Activated T-cell treated with anti-CD3 and anti-CD28 coated beads, Interleukin-2, amount 50 U/mL, for 1 hour (primary cell): ENCODE results near the gene PIP5K1C.

ENCODE experiments used
- DNase-seq: peaks from one replicate; pipeline ENCODE4 v3.0.0-alpha.2; 2020

The PIP5K1C gene

DNA sequence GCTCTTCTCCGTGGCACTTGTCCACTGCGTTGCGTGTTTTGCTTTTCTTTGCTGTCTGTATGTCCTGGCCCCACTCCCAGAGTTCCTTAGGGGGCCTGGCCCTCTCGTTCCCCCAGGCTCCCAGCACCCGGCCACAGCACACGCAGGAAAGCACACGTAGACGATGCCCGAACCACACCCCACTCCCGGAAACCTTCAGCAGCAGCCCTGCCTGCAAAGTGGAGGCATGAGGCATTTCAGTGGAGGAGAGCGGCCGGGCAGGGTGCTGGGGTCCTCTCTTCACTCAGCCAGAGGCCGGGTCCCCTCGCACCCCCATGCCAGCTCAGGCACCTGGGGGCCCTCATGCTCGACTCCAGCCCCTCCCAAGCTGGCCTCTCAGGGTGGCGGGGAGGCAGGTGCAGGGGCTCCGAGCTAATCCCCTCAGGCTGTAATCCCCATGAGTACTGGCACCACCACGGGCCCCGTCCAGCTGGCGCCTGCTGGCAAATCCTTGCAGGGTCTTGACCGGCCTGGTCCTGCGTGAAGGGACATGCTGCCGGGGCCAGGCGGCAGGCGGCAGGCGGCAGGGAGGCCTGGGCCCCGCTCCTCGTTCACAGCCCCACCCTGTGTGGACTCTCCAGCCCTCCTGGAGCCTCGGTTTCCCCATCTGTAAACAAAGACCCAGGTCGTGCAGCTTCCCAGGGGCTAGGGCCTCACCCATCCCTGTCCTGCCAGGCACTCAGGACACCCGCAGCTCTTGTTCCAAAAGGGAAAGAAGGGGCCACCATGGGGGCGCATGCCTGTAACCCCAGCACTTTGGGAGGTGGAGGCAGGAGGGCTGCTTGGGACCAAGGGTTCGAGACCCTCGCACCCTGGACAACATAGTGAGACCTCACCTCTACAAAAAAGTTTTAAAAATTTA lies 7.0 kb downstream of the PIP5K1C start:
- DNase-seq: no peak

DNA sequence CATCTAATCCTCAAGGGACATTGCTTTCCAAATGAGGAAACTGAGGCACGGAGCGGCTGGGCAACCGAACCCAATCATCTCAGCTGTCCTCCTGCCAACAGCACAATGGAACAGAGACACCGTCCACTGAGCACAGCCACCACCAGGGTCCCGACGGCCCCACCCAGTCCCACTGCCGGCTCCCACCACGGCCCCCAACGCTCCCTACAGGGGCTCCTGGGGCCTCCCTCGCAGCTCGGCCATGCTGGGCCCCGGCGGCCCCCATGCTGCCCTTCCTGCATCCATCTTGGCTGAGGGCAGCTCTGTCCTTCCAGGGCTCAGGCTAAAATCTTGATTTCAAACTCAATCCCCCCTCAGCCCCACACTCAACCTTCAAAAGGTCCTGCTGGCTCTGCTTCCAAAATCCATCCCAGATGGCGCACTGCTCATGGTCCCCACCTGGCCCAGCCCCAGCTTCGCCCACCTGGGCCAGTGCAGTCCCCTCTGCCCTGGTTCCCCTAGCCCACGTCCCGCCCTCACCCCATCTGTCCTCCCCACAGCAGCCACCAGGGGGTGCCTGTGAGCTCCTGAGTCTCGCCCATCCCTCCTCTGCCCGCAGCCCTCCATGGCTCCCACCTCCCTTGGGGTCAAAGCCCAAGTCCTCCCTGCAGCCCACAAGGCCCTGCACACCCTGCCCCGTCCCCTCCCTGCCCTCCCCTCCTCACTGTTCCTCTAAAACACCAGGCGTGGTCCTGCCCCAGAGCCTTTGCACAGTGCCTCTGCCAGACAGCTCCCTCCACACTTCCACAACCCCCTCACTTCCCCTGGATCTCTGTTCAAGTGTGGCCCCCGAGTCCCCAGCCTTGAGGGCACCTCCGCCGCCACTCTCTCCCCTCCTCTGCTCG lies 7.9 kb downstream of the PIP5K1C start:
- DNase-seq: peak; percentile 72

DNA sequence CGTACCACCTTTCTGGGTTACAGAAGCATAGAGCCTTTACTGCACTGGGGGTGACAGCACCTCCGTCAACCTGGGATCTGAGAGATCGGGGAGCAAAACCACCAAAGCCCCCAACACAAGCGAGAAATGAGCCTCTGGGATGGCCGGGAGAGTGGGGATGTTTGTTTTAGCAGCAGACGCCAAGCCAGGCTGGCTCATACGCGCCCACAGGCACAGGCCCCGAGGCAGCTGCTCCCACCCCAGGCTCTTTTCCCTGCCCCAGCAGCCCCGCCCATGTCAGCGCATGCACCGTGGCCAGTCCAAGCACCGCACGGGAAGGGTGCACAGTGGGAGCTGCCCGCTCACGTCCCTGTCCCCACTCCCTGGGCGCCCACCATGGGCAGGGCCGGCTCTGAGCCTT lies 8.5 kb downstream of the PIP5K1C start:
- DNase-seq: no peak

DNA sequence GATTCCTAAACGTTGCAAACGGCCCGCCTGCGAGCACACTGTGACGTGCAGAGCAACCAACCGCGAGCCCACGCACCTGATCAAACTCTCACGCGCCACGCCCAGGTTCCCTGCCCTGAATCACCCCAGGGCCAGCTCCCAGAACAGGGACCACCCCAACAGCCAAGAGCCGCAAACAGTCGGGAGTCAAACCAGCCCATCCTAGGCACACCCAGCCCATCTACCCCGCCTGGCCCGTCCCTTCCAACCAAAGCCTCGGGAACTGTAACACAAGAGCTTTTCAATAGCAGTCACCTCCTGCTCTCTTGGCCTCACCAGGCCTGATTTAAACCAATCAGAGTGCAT lies 8.9 kb downstream of the PIP5K1C start:
- DNase-seq: no peak

DNA sequence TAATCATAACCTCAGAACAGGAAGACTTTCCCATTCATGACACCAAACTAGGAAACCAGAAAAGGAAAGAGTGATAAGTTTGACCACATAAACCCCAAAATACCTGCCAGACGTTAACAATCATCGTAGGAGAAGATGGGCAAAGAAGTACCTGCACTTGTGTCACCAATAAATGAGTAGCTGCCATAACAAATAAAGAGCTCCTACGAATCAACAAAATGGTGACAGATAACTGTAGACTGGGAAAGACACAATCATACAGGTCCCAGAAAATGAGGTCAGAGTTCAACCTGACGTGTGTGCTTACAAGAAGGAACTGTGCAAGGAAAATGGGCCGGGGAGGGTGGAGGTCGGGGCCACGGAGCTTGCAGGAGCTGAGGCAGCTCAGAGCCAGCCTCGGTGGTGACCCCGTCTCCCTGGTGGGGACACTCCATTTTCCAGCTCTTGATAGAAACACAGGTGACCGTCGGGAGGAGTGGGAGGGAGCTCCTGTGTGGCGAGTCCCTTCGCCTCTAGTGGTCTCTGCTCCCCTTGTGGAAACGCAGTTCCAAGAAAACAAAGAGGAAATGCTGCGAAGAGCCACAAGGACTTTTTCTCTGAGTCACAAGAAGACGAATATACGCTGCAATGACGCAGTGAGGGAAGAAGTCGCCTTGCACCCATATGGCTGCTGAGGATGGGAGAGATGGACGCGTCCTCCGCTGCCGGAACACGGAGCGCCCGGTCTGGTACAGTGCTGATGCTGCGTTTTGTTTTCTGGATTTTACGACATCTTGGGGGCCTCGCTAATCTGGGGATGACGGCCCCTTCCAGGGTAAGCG lies 9.5 kb downstream of the PIP5K1C start:
- no peak for DNase-seq

DNA sequence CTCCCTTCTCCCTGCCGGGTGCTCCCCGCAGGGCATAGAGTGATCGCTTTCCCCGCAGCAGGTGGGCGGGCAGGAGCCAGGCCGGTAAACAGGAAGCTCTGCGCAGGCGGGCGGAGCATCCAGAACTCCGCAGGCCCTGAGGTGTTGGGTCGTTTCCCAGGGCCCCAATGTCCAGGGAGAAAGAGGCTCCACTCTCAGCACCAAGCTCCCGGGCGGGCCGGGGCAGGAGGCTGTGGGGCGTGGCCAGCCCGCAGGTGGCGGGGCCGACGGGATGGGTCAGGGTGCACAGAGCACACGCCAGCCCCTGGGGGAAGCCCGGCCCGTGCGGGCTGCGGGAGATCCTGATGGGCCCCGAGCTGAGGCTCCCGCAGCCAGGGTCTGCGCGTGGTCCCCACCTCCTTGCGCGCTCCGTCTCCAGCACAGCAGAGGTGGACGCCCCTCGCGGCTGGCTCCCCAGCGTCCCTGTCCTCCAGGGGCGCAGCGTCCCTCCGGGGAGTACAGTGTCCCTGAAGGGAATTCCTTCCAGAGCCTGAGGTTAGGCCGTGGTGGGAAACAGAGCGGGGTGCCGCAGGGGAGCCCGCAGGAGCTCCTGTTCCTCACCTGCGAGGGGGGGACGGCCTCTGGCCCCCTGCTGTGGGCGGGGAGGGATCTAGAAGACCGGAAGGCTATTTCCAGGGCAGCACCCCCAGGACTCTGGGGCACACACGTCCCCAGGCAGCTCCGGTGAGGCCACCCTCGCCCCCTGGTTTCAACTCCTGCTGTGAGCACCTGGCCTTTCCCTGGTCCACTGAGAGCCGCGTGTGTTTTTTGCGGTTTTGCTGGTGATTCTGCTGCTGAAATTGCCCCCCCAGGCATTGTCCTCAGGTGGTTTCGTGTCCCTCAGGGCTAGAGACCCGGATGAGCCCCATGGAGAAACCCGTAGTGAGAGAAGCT lies 12.2 kb downstream of the PIP5K1C start:
- DNase-seq: peak; percentile 47

DNA sequence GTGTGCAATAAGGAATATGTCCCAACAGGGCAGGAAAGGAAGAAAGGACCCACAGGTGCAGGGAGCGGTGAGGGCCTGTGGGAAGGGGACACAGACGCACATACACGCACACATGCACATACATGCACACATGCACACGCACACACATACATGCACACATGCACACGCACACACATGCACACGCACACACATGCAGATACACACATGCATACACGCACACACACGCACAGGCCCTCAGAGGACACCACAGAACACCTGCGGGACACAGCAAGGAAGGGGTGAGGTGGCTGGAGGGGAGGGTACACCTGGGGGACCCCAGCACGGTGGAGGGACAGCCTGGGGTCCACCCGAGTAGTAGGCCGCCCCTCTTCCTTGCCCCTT lies 12.9 kb downstream of the PIP5K1C start:
- DNase-seq: no peak

DNA sequence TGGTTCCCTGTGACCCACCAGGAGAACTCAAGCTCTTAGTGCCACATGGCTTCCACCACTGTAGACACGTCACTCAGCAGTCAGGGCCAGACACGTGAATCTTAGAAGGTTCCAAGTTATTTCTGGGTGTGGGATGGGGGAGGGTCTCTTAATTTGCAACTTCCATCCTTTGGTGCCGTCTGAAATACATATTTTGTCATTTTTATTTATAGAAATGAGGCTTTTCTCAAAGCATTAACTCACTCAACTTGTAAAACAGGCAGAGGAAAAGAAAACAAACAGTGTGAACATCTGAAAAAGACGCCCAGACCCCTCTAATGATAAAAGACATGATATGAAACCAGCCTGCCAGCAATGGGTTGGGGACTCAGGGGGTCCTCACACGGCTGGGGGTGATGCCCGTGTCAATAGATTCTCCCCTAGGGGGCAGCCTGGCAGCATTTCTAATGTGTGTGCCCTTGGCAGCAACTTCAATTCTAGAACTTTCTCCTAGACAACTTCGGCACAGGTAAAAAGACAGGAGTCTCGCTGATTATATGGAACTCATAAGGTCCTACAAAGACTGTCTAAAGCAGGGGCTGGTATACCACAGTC lies 15.4 kb downstream of the PIP5K1C start:
- no peak for DNase-seq

DNA sequence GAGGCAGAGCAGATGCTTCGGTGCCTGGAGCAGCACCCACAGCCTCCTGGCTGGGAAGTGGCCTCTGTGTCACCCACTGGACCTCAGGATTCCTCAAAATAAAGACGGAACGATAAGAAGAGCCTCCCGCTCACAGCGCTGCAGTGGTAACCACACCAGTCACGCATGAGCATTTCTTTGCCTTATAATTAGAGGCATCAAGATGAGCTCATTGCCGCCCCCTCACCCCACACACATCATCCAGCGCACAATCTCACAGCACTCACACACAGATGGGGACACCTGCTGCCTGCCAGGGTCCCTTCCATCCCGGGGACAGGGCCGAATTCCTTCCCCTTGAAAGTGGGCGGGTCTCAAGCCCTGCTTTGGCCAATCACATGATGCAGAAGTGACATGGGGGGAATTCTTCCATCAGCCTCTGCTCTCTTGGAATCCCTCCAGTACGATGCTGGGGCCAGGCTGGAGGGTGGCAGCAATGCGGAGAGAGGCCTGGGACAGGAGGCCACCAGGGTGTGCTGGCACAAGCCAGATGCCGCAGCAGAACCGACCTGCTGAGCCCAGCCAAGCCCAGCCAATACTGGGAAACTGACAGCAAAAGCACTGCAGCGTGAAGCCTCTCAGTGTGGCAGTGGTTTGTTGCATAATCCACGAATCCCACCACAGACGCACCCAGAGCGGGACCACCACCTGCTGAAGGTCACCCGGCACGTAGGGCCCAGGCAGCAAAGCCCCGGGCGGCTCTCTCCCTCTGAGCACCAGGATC lies 16.0 kb downstream of the PIP5K1C start:
- no peak for DNase-seq

DNA sequence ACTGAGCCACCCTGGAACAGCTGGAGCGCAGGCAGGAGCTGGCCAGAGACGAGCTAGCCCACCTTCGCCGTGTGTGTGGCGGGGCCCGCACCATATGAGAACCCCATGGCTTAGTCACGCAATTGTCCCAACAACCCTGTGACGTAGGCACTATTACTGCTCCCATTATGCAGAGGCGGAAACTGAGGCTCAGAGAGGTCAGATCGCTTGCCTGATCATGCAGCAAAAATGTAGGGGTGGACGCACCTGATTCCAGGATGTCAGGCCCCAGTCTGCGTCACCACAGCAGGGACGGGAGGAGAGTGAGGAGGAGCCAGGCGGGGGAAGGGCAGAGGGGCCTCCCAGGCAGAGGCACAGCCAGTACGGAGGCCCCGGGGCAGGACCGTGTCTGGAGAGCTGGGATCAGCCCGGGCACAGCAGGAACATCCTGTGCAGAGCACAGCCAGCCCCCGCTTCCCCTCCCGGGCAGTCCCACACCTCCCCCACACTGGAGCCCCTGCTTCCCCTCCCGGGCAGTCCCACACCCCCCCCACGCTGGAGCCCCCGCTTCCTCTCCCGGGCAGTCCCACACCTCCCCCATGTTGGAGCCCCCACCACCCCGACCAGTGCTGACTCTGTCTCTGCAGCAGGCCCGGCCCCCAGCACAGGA lies 16.7 kb downstream of the PIP5K1C start:
- DNase-seq: no peak

DNA sequence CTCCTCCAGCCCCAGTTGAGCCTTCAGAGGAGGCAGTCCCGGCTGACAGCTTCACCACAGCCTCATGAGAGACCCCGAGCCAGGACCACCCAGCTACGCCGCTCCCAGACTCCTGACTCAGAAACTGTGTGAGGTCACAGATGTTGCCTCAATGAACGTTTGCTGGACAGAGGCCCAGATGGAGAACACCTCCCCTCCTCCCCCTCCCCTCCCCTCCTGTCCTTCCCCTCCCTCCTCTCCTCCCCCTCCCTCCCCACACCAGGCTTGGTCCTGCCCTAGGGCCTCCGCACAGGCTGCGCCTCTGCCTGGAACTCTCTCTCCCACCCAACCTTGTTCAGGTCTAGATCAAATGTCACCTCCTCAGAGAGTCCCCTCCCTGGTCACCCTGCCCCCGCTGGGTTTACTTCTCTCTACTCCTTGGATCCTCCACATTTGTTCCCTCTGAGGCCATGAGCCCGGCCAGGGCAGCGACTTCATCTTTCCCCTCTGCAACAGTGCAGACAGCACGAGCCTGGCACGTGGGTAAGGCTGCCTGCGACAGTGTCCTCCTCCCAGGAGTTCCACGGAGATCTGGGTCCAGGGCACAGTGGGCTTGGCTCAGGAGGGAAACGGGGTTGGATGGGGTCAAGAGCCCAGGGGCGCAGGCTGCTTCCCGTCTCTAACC lies 17.4 kb downstream of the PIP5K1C start:
- DNase-seq: no peak

DNA sequence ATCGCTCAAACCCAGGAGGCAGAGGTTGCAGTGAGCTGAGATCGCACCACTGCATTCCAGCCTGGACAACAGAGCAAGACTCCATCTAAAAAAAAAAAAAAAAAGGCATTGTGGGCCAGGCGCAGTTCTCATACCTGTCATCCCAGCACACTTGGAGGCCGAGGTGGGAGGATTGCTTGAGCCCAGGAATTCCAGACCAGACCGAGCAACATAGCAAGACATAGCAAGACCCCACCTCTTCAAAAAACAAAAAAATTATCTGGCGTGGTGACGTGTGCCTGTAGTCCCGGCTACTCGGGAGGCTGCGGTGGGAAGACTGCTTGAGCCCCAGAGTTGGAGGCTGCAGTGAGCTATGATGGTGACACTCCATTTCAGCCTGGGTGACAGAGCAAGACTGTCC lies 18.0 kb downstream of the PIP5K1C start:
- no peak for DNase-seq

DNA sequence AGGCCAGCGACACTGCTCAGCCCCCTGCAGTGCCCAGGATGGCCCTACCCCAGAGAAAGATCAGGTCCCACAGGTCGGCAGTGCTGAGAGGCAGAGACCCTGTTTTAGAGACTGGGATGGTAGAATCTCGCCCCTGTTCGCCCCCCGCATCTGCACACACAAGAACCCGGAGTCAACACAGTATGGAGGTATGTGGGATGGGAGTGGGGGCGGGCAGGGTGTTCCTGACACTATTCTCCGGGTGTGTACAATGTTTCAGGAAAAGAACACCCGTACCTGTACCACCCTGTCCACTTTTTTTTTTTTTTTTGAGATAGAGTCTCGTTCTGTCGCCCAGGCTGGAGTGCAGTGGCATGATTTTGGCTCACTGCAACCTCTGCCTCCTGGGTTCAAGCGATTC lies 19.3 kb downstream of the PIP5K1C start:
- DNase-seq: no peak

DNA sequence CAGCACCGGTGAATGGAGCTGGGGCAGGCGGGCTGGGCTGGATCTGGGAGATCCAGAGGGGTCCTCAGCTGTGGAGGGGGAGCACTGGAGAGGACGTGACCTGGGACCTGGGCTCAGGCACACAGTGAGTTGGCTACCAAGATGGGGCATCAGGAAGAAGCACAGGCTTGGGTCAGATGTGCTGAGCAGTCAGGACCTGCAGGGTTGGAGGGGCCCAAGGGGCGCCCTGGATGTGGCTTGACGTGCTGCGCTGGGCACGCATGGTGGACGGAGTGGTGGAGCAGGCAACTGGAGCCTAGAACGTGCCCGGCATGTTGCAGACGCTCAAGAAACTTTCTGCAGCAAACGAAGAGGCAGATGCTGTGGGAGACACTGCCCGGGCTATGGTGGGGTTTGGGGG lies 20.7 kb downstream of the PIP5K1C start:
- no peak for DNase-seq

DNA sequence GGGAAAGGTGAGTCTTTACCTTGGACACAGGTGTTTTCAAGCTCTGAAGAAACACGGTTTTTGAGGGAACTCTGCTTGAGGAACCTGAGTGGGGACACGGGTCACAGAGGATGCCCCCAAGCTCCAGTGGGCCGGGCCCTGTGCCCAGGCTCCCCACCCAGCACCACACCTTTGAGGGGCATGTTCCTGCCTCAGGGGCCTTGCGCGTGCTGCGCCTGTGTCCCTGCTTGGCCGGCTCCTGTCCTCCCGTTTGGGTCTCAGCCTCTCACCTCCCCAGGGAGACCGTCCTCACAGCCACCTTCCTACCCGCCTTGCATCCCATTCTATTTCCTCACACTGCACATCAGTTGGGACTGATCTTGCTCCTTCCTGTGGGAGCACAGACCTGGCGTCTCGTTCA lies 21.1 kb downstream of the PIP5K1C start:
- no peak for DNase-seq

DNA sequence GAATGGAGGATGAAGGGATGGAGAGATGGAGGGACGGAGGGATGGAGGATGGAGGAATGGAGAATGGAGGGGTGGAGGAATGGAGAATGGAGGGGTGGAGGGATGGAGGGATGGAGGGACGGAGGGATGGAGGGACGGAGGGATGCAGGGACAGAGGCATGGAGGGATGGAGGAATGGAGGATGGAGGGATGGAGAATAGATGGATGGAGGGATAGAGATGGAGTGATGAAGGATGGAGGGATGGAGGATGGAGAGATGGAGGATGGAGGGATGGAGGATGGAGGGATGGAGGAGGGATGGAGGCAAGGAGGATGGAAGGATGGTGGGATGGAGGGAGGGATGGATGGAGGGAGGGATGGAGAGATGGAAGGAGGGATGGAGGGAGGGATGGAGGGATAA lies 22.1 kb downstream of the PIP5K1C start:
- DNase-seq: no peak

DNA sequence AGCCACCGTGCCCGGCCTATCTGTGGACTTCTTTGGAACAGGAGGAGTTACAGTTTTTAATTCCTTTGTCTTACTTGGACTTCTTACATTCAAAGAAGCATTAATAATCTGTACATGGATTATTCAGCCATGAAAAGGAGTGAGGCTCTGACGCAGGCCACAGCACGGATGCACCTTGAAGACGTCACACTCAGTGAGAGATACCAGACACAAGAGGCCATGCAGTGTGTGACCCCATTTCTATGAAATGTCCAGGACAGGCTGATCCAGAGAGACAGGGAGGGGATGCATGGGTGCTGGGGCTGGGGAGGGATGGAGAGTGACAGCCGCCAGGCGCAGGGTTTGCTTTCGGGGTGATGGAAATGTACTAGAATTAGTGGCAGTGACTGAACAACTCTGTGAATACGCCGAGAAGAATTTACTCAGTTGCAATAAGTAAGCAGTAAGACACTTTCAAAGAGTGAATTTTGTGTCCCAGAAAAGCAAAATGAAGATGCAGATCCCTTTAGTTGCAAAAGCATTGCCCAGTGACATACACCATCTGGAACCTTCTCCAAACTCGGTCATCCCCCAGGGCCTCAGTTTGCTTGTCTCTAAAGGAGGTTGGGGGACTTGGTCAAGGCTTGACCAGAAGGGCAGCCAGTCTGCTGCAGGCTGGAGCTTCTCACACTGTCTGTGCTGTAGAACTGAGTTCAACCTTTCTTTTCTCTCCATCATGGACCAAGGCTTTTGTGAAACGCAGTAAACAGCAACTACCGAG lies 25.3 kb downstream of the PIP5K1C start:
- DNase-seq: no peak

DNA sequence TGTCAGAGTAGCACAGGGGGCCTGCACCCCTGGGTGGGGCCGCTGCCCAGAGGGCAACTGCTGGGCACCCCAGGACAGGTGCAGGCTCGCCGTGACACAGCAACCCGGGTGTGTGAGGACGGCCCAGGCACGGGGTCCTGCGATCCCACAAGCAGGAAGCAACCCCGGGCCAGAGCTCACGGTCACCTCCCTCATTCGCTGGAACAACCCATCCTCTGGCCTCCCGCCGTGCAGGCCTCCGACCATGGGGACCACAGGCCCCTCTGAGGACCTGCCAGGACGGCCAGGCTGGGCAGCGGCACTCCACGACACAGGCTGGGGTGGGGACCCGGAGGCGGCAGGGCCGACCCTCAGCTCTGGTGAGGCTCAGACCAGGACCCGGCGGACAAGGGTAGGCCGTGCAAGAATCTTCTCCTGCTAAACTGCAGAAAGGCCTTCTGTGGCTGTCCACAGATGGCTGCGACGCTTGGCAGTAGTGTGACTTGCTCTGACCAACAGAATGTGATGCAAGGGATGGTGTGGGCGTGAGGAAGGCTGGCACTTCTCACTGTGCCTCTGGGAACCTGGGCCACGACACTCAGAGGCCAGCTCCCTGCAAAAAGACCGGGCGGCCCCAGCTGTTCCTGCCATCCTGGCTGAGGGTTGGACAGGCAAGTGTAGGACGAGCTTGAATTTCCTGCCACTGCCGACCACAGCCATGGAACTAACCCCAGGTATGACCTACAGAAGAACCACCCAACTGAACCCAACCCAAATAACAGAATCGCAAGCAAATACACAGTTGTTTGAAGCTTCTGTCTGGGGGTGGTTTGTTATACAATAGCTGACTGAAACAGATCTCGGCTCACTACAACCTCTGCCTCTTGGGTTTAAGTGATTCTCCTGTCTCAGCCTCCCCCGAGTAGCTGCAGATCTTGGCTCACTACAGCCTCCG lies 26.5 kb downstream of the PIP5K1C start:
- DNase-seq: no peak
